C4-2B (cell line): ENCODE results near the gene GLCE.

Source experiments
- H3K27ac ChIP-seq: fragments of 450-650 bp; 2 replicates; pipeline ENCODE4 v1.5.1; 2017
- ZFX ChIP-seq: fragments of 450-650 bp; IDR thresholded peaks from 2 replicates; pipeline ENCODE4 v1.6.1; 2017
- TF ChIP-seq, protein P1 (sequence below): fragments of 450-650 bp; conservative IDR thresholded peaks from 2 replicates; pipeline ENCODE4 v1.5.1; 2017; ENCODE audit warnings: mild to moderate bottlenecking

Gene GLCE

GRCh38 chr15:69315402-69316110 lies 155.1 kb downstream of the GLCE start:
- no peak overlapping the region for H3K27ac ChIP-seq
- no peak for TF ChIP-seq ZFX
- TF ChIP-seq, protein P1, sequence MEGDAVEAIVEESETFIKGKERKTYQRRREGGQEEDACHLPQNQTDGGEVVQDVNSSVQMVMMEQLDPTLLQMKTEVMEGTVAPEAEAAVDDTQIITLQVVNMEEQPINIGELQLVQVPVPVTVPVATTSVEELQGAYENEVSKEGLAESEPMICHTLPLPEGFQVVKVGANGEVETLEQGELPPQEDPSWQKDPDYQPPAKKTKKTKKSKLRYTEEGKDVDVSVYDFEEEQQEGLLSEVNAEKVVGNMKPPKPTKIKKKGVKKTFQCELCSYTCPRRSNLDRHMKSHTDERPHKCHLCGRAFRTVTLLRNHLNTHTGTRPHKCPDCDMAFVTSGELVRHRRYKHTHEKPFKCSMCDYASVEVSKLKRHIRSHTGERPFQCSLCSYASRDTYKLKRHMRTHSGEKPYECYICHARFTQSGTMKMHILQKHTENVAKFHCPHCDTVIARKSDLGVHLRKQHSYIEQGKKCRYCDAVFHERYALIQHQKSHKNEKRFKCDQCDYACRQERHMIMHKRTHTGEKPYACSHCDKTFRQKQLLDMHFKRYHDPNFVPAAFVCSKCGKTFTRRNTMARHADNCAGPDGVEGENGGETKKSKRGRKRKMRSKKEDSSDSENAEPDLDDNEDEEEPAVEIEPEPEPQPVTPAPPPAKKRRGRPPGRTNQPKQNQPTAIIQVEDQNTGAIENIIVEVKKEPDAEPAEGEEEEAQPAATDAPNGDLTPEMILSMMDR = no peak

DNA sequence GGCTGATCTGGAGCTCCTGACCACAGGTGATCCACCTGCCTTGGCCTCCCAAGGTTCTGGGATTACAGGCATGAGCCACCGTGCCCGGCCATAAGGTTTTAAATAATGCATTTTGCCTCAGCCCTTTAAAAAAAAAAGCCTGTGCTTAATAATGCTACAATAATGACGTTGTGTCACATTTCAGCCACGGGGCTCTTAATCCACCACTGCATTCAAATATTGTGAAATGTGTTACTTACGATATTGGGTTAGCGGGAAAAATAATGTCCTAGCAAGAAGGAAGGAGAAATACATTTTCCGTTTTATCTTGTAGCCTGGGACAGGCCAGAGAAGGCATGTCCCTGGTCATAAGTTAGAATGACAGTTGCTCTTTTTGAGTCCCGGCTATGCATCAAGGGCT lies 155.9 kb downstream of the GLCE start:
- no peak overlapping the region for H3K27ac ChIP-seq
- no peak for TF ChIP-seq ZFX
- TF ChIP-seq, protein P1 = no peak

DNA sequence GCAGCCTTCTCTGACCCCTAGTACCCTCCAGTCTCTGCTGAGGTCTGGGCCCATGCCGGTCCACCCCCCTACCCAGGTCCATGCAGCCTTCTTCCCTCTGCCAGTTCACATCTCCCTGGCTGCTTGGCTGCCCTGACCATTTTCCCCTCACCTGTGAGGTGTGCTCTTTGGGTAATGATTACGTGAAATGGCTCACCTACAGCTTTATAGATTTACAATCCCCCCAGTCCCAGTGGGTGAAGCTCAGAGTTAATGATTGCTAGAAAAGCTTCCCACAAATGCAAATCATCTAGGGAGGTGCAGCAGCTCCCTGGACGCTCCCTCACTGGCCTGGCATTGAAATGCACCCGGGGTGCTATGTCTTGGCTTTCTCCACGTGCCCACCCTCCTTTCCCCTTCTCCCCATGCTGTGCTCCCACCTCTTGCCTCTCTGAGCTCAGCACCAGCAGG lies 157.0 kb downstream of the GLCE start:
- TF ChIP-seq, protein P1 = no peak
- no peak for TF ChIP-seq ZFX
- H3K27ac ChIP-seq = no peak overlapping the region

DNA sequence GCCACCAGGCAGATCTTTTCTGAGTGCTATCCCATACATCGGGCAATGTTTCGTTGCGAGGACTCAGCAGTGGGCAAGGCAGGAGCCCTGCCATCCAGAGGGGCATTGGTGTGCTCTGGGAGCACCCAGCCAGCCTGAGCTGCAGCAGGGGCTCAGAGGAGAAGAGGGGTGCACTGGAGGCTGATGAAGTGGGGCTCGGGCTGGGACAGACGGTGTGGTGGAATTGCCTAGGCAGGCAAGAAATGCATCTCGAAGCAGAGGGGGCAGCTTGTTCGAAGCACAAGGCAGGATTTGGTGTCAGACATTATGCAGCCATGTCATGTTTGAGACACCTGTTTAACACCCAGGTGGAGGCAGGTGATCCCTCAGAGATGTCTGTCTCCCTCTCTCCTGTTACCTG lies 157.6 kb downstream of the GLCE start:
- TF ChIP-seq ZFX = no peak
- TF ChIP-seq, protein P1 = no peak

GRCh38 chr15:69319384-69320375 lies 159.2 kb downstream of the GLCE start:
- TF ChIP-seq, protein P1 = no peak
- no peak for TF ChIP-seq ZFX
- H3K27ac ChIP-seq = no peak overlapping the region

More for the DNA sequence above, 157.6 kb downstream of the GLCE start:
- H3K27ac ChIP-seq = no peak overlapping the region

DNA sequence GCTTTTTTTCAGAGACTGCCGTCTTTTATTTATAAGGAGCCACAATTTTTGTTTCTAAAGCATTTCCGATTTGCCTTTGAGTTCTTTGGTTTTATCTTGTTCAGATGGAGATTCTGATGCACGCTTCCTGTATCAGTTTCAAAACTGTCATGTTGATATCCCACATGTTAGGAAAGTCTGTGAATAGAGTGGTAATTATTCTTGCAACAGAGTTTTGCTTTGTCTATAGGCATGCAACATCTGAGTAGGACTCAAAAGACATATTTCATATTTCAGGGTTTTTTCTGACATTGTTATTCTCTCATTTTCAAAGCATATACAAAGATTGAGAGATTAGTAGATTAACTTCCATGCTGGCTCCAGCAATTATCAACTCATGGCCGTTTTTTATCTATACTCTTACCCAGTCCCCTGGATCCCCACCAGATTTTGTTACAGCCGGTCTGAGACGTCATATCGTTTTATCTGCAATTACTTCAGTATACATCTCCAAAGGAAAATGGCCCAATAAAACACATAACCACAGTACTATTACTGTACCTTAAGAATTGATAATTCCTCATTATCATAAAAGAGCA lies 160.6 kb downstream of the GLCE start:
- no peak for TF ChIP-seq ZFX
- TF ChIP-seq, protein P1 = no peak
- no peak overlapping the region for H3K27ac ChIP-seq
